Measurements from ENCODE around the gene EPS15. TPM values are rescaled to one million over a fixed set of nuclear protein-coding genes. Genes with fewer than 3 reads are reported as not detected.

EPS15 gene
- total and polyA plus RNA-seq, 9 of the 15 experiments (the other 6 are each of a cell fraction or from before 2014, with no cell fraction given) = 23.1 to 69.0 (median 41.7) TPM

DNA sequence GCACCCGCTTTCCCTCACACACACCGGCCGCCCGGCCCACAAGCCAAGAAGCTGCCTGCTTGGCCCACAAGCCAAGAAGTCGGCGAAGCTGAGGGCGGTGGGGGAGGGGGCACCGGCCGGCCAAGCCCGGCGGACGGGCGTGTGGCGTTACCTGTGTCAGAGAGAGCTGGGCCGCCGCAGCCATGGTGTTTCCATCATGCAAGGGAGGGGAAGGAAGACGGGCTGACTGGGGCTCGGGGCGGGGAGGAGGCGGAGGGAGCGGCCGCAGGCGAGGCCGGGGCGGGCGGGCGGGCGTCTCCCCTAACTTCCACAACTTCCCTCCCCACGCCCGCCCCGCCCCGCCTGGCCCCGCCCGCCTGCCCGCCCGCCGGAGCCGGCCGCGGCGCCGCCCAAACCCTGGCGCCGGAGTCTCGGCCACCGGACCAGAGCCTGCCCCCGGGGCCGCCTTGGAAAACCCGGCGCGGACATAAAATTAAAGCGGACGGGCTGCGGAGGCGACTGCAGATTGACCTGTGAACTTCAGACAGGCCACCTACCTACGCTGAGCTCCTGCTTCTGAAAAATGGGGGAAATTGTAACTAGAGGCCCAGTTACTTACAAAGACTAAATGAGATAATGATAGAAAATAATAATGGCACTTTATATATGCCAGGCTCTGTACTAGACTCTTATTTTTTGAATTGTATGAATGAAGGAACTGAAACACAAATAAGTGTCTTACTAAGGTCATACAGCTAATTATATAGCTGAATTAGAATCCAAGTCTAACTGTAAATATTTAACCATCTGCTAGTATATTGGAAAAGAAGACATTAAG, at the start of gene EPS15 (continued):
- TF ChIP-seq NR4A1 (CRISPR knock-in tag; IDR thresholded peaks at IDR 0.05) (0 out of 2 replicates have a peak, but pooled peaks have one; percentile 28), NR4A1 (tag; IDR thresholded peaks at IDR 0.05) (peak; percentile 65), C11orf30 (IDR thresholded peaks at IDR 0.05; ENCODE audit: low read depth) (no peak), ZNF133 (CRISPR knock-in tag; IDR thresholded peaks at IDR 0.05) (no peak), PHB2 (IDR thresholded peaks at IDR 0.05; ENCODE audit: low read depth) (no peak), NUFIP1 (IDR thresholded peaks at IDR 0.05; ENCODE audit: partially characterized antibody) (peak; percentile 95), MEIS2 (IDR thresholded peaks at IDR 0.05; ENCODE audit: partially characterized antibody) (no peak), STAG1 (CRISPR knock-in tag; IDR thresholded peaks at IDR 0.05; ENCODE audit: borderline replicate concordance) (no peak), GABPA (tag; conservative IDR thresholded peaks at IDR 0.05; ENCODE audit: low read depth) (peak; percentile 31; the same call in 1 of the 2 replicates), HNRNPH1 (optimal IDR thresholded peaks at IDR 0.05; ENCODE audit: low read depth, low read length) (no peak), ATF7 (IDR thresholded peaks at IDR 0.05) (no peak; the same call in 1 of the 2 replicates), LARP7 (IDR thresholded peaks at IDR 0.05) (no peak), CBX8 (IDR thresholded peaks at IDR 0.05; ENCODE audit: borderline replicate concordance, extremely low read depth, low read depth, low read length, poor library complexity, severe bottlenecking) (no peak), YY1 (IDR thresholded peaks at IDR 0.05; ENCODE audit: borderline replicate concordance in 1 of 3, control insufficient read depth in 1 of 3, extremely low read depth in 1 of 3, insufficient read depth in 3 of 3, insufficient read length in 1 of 3, insufficient replicate concordance in 2 of 3, low read depth in 1 of 3, low read length in 2 of 3) (peak in 2 of 3 experiments; percentile 80 to 88)
- TF ChIP-seq, protein P1, sequence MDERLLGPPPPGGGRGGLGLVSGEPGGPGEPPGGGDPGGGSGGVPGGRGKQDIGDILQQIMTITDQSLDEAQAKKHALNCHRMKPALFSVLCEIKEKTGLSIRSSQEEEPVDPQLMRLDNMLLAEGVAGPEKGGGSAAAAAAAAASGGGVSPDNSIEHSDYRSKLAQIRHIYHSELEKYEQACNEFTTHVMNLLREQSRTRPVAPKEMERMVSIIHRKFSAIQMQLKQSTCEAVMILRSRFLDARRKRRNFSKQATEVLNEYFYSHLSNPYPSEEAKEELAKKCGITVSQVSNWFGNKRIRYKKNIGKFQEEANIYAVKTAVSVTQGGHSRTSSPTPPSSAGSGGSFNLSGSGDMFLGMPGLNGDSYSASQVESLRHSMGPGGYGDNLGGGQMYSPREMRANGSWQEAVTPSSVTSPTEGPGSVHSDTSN (CRISPR knock-in tag; IDR thresholded peaks at IDR 0.05; ENCODE audit: low read depth) = no peak
- TF ChIP-seq, protein P1 (tag; conservative IDR thresholded peaks at IDR 0.05; ENCODE audit: low read depth) = 0 out of 2 replicates have a peak, but pooled peaks have one; percentile 34
- TF ChIP-seq, protein P2, sequence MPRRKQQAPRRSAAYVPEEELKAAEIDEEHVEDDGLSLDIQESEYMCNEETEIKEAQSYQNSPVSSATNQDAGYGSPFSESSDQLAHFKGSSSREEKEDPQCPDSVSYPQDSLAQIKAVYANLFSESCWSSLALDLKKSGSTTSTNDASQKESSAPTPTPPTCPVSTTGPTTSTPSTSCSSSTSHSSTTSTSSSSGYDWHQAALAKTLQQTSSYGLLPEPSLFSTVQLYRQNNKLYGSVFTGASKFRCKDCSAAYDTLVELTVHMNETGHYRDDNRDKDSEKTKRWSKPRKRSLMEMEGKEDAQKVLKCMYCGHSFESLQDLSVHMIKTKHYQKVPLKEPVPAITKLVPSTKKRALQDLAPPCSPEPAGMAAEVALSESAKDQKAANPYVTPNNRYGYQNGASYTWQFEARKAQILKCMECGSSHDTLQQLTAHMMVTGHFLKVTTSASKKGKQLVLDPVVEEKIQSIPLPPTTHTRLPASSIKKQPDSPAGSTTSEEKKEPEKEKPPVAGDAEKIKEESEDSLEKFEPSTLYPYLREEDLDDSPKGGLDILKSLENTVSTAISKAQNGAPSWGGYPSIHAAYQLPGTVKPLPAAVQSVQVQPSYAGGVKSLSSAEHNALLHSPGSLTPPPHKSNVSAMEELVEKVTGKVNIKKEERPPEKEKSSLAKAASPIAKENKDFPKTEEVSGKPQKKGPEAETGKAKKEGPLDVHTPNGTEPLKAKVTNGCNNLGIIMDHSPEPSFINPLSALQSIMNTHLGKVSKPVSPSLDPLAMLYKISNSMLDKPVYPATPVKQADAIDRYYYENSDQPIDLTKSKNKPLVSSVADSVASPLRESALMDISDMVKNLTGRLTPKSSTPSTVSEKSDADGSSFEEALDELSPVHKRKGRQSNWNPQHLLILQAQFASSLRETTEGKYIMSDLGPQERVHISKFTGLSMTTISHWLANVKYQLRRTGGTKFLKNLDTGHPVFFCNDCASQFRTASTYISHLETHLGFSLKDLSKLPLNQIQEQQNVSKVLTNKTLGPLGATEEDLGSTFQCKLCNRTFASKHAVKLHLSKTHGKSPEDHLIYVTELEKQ (CRISPR knock-in tag; IDR thresholded peaks at IDR 0.05) = 0 out of 2 replicates have a peak, but pooled peaks have one; percentile 50
- TF ChIP-seq, protein P3, sequence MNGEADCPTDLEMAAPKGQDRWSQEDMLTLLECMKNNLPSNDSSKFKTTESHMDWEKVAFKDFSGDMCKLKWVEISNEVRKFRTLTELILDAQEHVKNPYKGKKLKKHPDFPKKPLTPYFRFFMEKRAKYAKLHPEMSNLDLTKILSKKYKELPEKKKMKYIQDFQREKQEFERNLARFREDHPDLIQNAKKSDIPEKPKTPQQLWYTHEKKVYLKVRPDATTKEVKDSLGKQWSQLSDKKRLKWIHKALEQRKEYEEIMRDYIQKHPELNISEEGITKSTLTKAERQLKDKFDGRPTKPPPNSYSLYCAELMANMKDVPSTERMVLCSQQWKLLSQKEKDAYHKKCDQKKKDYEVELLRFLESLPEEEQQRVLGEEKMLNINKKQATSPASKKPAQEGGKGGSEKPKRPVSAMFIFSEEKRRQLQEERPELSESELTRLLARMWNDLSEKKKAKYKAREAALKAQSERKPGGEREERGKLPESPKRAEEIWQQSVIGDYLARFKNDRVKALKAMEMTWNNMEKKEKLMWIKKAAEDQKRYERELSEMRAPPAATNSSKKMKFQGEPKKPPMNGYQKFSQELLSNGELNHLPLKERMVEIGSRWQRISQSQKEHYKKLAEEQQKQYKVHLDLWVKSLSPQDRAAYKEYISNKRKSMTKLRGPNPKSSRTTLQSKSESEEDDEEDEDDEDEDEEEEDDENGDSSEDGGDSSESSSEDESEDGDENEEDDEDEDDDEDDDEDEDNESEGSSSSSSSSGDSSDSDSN (IDR thresholded peaks at IDR 0.05; ENCODE audit: borderline replicate concordance in 1 of 2, low read depth in 2 of 2, low read length in 2 of 2) = 0 out of 4 replicates have a peak, but pooled peaks of 1 of the 2 experiments have one; percentile 56

Measured in K562 (cell line).